AG04450 (cell line): Measurements from ENCODE around the gene ZBTB20. TPM values are rescaled to one million over a fixed set of nuclear protein-coding genes. Genes with fewer than 3 reads are reported as not detected.

Experiments
- CTCF ChIA-PET: fragments of 300-600, 350-600 bp; formaldehyde crosslinking; extraction: SDS; loops from one replicate; lab custom pipeline; 2022; ENCODE audit warnings: antibody characterized with exemption, inconsistent platforms; lab: Charles Lee
- POLR2A ChIA-PET: fragments of 350-600 bp; formaldehyde crosslinking; extraction: SDS; loops from one replicate; lab custom pipeline; 2021; ENCODE audit warnings: antibody characterized with exemption, inconsistent platforms; lab: Yijun Ruan, JAX
- DNase-seq: peaks from one replicate; pipeline ENCODE4 v3.0.0-alpha.2; 2011; ENCODE audit warnings: low read depth, low spot score
- H3K27ac ChIP-seq: one replicate; pipeline ENCODE4 v1.5.1; 2012; ENCODE audit warnings: low read depth, low read length, control low read depth
- H3K27me3 ChIP-seq: one replicate; pipeline ENCODE4 v1.6.0; 2012; ENCODE audit warnings: low read length; ENCODE audit not compliant: control insufficient read depth, insufficient read depth
- H3K4me3 ChIP-seq: 2 replicates; pipeline ENCODE4 v1.5.1; 2011; ENCODE audit warnings: mild to moderate bottlenecking, low read depth, low read length, control low read depth
- H3K9me3 ChIP-seq: 2 replicates; pipeline ENCODE4 v1.5.1; 2012; ENCODE audit warnings: low read length; ENCODE audit not compliant: control insufficient read depth, insufficient read depth
- CTCF ChIP-seq: IDR thresholded peaks from 2 replicates; pipeline ENCODE4 v1.5.1; 2011; ENCODE audit warnings: low read depth, low read length, control low read depth, inconsistent platforms
- polyA plus RNA-seq: library from polyadenylated mRNA; depleted of rRNA; stranded (reverse); fragments of >200 nt; gene quantifications from 2 replicates; pipeline ENCODE4 v1.2.3, GENCODE V29; 2011

The ZBTB20 gene
- polyA plus RNA-seq, 1 experiment: 3.0 TPM

- no peaks in the 10 kb centered on the region for H3K27me3 ChIP-seq
- ChIA-PET CTCF (no interaction called here), POLR2A (no interaction called here)
- H3K4me3 ChIP-seq: no peak overlapping the region
- no peak for TF ChIP-seq CTCF
- no peak overlapping the region for H3K27ac ChIP-seq
- DNase-seq: no peak
- H3K9me3 ChIP-seq: no peaks in the 10 kb centered on the region
Observed at GRCh38 chr3:114668099-114668498, 479.0 kb downstream of the ZBTB20 start.

- no peak for TF ChIP-seq CTCF
- no peak for DNase-seq
- POLR2A ChIA-PET: no interaction called here
- Histone ChIP-seq H3K27ac (no peak overlapping the region), H3K9me3 (no peaks in the 10 kb centered on the region), H3K4me3 (no peak overlapping the region), H3K27me3 (no peaks in the 10 kb centered on the region)
- CTCF ChIA-PET: no interaction called here
Observed at GRCh38 chr3:114666623-114667022, 480.5 kb downstream of the ZBTB20 start.

- Histone ChIP-seq H3K27ac (no peak overlapping the region), H3K27me3 (no peaks in the 10 kb centered on the region), H3K4me3 (no peak overlapping the region), H3K9me3 (no peaks in the 10 kb centered on the region)
- ChIA-PET CTCF (no interaction called here), POLR2A (no interaction called here)
- DNase-seq: no peak
- TF ChIP-seq CTCF: no peak
Observed at GRCh38 chr3:114664006-114664405, 483.1 kb downstream of the ZBTB20 start.

GRCh38 chr3:114660808-114661207 is 486.3 kb downstream of the ZBTB20 start:
- no peaks in the 10 kb centered on the region for H3K9me3 ChIP-seq
- TF ChIP-seq CTCF: no peak
- ChIA-PET POLR2A (interaction anchor here (0.6 kb wide), 1 partner anchor 439 kb away, joined by 3 read pairs; no protein-coding TSS in a partner anchor), CTCF (interaction anchor here (0.8 kb wide), 1 partner anchor 40 kb away, joined by 3 read pairs; no protein-coding TSS in a partner anchor)
- H3K4me3 ChIP-seq: no peak overlapping the region
- no peak for DNase-seq
- H3K27me3 ChIP-seq: no peaks in the 10 kb centered on the region
- no peak overlapping the region for H3K27ac ChIP-seq

- H3K4me3 ChIP-seq: peak overlapping the region; percentile 34
- no peaks in the 10 kb centered on the region for H3K9me3 ChIP-seq
- ChIA-PET POLR2A (interaction anchor here (0.6 kb wide), 1 partner anchor 440 kb away, joined by 3 read pairs; no protein-coding TSS in a partner anchor), CTCF (interaction anchor here (0.8 kb wide), 1 partner anchor 41 kb away, joined by 3 read pairs; no protein-coding TSS in a partner anchor)
- H3K27me3 ChIP-seq: no peaks in the 10 kb centered on the region
- DNase-seq: peak; percentile 44
- no peak for TF ChIP-seq CTCF
- peak overlapping the region; percentile 58 for H3K27ac ChIP-seq
Observed at GRCh38 chr3:114660124-114660523, 487.0 kb downstream of the ZBTB20 start.
